GM18505 (cell line): Measurements from ENCODE around the gene TMEM176A.

Experiments
- ATAC-seq: cut with Tn5 transposase; IDR thresholded peaks from one replicate; pipeline ENCODE4 v1.9.1; 2021; ENCODE audit not compliant: unreplicated experiment
- POLR2A ChIP-seq: IDR thresholded peaks from 4 replicates; pipeline ENCODE4 v1.6.1; 2011; ENCODE audit warnings: borderline replicate concordance; ENCODE audit not compliant: insufficient read depth, insufficient read length; ENCODE audit errors: extremely low read depth

Gene TMEM176A

GRCh38 chr7:150842018-150842417 is 41.4 kb downstream of the TMEM176A start:
- ATAC-seq, result no peak
- no peak for TF ChIP-seq POLR2A

GRCh38 chr7:150842716-150843115 is 42.1 kb downstream of the TMEM176A start:
- TF ChIP-seq POLR2A, result no peak
- no peak for ATAC-seq

- no peak for TF ChIP-seq POLR2A
Observed at GRCh38 chr7:150845421-150845861, 44.9 kb downstream of the TMEM176A start.

GRCh38 chr7:150846291-150847115 is 45.9 kb downstream of the TMEM176A start:
- ATAC-seq, result no peak
- no peak for TF ChIP-seq POLR2A

More at GRCh38 chr7:150845421-150845861, 44.9 kb downstream of the TMEM176A start:
- no peak for ATAC-seq

- no peak for ATAC-seq
Observed at GRCh38 chr7:150847536-150847935, 47.0 kb downstream of the TMEM176A start.

GRCh38 chr7:150848111-150848510 is 47.5 kb downstream of the TMEM176A start:
- no peak for TF ChIP-seq POLR2A
- no peak for ATAC-seq

More at GRCh38 chr7:150847536-150847935, 47.0 kb downstream of the TMEM176A start:
- TF ChIP-seq POLR2A, result no peak

GRCh38 chr7:150848561-150849115 is 48.1 kb downstream of the TMEM176A start:
- ATAC-seq, result no peak
- no peak for TF ChIP-seq POLR2A

- no peak for TF ChIP-seq POLR2A
- ATAC-seq, result no peak
Observed at GRCh38 chr7:150849204-150849775, 48.7 kb downstream of the TMEM176A start.

- ATAC-seq, result no peak
- no peak for TF ChIP-seq POLR2A
Observed at GRCh38 chr7:150850273-150850672, 49.7 kb downstream of the TMEM176A start.

GRCh38 chr7:150851492-150852370 is 51.2 kb downstream of the TMEM176A start:
- no peak for TF ChIP-seq POLR2A
- ATAC-seq, result no peak

- ATAC-seq, result no peak
- TF ChIP-seq POLR2A, result no peak
Observed at GRCh38 chr7:150852371-150852905, 51.9 kb downstream of the TMEM176A start, which contains the start of gene AOC1. Gene AOC1, plus strand, starts transcription at chr7:150852517. Its CDS starts 3,954 bp downstream, at chr7:150856471.

- ATAC-seq, result no peak
- TF ChIP-seq POLR2A, result no peak
Observed at GRCh38 chr7:150854066-150855000, 53.8 kb downstream of the TMEM176A start.
